Skin epidermis (tissue), 12 donors: ENCODE measurements around the gene ABLIM2.

Experiments used
- H3K27ac ChIP-seq, 21 experiments: fragments of 200-600 bp; sonication (generic) in 11 of 21; one replicate each; pipeline ENCODE4 v1.5.0; 2020; ENCODE audit warnings: mild to moderate bottlenecking in 3 of 21, inconsistent platforms in 2 of 21, moderate library complexity in 2 of 21
- H3K4me3 ChIP-seq, 7 experiments: fragments of 200-600 bp; sonication (generic) in 2 of 7; one replicate each; pipeline ENCODE4 v1.5.0; 2020; ENCODE audit warnings: inconsistent platforms in 2 of 7, mild to moderate bottlenecking in 2 of 7, moderate library complexity in 1 of 7

The ABLIM2 gene

DNA sequence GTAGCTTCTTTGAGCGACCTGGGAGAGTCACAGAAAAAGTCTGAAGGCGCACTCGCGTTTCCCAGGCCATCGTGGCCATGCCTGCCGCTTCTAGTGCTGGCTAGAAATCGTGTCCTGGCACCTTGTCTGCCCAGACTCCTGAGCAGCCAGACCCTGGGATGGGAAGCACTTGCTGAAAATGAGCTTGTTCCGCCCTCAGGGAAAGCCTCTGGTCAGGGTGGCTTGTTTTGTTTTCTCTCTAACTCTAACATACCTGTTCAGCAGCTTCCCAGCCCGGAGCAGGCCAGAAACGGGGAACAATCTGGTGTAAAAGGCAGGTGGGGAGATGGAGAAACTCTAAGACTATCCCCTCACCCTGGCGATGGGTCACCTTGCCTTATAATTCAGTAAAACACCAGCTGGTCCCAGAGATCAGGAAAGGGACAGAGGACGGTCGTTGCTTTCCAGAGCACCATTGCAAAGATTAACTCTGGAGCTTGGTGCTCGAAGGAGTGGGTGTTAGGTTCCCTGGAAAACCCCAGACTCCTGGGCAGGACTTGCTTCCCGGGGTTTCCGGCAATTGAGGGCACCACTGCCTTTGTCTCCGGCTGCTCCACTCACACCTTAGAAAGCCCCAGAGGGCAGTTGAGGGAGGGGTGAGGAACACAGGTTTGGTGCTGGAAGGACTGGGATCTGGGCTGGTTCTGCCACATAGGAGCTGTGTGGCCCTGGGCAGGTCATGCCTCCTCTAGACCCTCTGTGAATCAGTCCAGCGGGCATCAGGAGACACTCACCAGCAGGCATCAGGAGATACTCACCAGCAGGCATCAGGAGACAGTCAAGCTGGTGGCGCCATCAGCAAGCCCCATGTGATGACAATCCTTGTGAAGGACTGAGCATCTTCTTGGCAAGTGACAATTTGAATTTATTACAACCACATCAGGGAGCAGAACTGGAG is 36.0 kb upstream of the ABLIM2 start:
- peak overlapping the region in 7 of 21 experiments; percentile 1 to 46 (median 14) for H3K27ac ChIP-seq
- no peak overlapping the region for H3K4me3 ChIP-seq

GRCh38 chr4:8192748-8193738 is 34.4 kb upstream of the ABLIM2 start:
- H3K4me3 ChIP-seq, result no peak overlapping the region

GRCh38 chr4:8191136-8191747 is 32.6 kb upstream of the ABLIM2 start:
- Histone ChIP-seq H3K27ac (peak overlapping the region in 18 of 21 experiments; percentile 2 to 84 (median 60)), H3K4me3 (no peak overlapping the region)

More at GRCh38 chr4:8192748-8193738, 34.4 kb upstream of the ABLIM2 start:
- peak overlapping the region in 2 of 21 experiments; percentile 9 to 27 for H3K27ac ChIP-seq

GRCh38 chr4:8189551-8190466 is 31.2 kb upstream of the ABLIM2 start:
- Histone ChIP-seq H3K4me3 (no peak overlapping the region), H3K27ac (peak overlapping the region in 19 of 21 experiments; percentile 9 to 84 (median 52))

DNA sequence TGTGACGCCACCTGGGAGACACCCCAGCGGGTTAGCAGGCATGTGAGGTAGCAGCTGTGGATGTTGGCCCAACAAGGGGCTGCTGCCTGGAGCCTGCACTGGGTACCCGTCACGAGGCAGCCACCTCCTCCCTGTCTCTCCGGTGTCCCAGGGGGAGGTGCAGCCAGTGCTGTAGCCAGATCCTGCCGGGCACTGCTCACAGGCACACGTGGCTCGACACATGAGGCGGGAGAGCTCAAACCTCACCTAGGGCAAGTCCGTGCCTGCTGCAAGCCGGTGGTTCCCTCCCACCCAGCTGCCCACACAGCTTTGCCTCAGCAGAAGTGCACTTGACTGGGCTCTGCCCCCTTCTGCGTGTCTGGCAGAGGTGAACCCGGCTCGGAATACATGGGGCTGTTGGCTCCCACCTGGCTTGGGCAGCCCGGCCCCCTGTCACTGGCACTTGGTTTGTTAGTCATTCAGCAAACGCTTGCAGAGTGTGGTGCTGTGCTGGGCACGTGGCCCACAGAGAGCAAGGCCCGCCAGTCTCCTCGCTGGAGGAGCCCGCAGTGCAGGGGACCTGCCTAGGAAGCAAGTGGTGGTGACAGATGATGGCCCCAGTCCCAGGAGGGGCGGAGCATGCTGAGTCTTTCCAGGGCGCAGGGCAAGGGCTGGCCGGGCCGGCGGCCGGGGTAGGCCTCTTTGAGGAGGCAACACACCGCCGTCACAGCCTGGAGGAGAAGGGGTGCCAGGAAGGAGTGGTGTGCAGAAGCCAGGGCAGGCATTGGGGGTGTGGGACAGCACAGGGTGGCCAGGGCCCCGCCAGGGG is 30.3 kb upstream of the ABLIM2 start:
- peak overlapping the region in 18 of 21 experiments; percentile 9 to 81 (median 50) for H3K27ac ChIP-seq

DNA sequence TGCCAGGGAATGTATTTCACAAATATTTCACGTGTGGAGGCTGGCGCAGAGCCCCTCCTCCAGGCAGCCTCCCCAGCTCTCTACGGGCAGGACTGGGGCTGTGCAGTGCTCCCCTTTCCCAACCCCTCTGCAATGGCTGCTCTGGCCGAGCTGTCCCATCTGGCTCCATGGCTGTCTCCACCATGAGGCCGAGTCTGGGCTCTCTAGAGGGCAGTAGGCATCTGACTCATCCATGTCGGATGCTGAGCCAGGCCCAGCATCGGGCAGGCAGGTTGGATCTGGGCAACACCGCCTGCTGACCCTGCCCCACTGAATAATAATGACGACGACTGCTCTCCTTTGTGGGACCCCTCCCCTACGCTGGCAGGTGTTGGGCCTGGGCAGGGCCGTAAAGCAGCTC is 29.5 kb upstream of the ABLIM2 start:
- H3K27ac ChIP-seq, result peak overlapping the region in 6 of 21 experiments; percentile 23 to 81 (median 56)
- H3K4me3 ChIP-seq, result no peak overlapping the region

More for the DNA sequence above, 30.3 kb upstream of the ABLIM2 start:
- H3K4me3 ChIP-seq, result no peak overlapping the region

DNA sequence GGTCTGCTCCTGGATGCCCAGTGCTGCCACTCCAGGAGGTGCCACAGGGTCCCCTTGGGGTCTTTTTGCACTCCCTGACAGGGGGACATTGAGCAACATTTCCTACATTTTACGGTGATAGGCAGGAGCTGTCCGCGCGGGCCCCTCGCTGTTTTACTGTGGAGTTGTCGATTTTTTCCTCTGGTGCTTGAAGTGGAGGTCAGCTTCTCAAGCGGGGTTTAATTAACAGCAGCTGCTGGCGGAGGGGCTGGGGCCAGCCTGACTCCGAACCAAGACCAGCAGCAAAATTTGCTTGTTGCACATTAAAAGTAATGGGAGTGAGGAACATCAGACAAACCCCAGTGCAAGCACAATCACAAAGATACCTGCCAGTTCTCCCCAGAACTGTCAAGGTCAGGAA is 27.3 kb upstream of the ABLIM2 start:
- H3K27ac ChIP-seq, result peak overlapping the region in 1 of 21 experiments; percentile 33

GRCh38 chr4:8185295-8185694 is 26.7 kb upstream of the ABLIM2 start:
- Histone ChIP-seq H3K4me3 (no peak overlapping the region), H3K27ac (peak overlapping the region in 3 of 21 experiments; percentile 3 to 33 (median 17))

More for the DNA sequence above, 27.3 kb upstream of the ABLIM2 start:
- H3K4me3 ChIP-seq, result no peak overlapping the region

DNA sequence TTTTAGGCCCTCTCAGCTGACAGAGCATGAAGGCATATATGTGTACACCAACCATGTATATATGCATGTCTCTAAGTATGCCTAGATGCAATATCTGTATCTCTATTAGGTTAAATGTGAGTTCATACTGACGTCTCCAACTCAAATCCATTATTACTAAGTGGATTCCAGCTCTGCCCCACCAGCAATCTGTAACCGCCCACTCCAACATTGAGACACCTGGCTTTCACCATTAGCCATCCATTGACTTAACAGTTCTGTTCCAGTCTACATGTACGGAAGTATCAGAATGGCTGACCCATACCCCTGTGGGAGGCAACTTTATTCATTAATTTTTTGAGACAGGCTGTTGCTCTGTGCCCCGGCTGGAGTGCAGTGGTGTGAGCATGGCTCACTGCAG is 25.4 kb upstream of the ABLIM2 start:
- H3K4me3 ChIP-seq, result no peak overlapping the region
- peak overlapping the region in 9 of 21 experiments; percentile 7 to 85 (median 41) for H3K27ac ChIP-seq

DNA sequence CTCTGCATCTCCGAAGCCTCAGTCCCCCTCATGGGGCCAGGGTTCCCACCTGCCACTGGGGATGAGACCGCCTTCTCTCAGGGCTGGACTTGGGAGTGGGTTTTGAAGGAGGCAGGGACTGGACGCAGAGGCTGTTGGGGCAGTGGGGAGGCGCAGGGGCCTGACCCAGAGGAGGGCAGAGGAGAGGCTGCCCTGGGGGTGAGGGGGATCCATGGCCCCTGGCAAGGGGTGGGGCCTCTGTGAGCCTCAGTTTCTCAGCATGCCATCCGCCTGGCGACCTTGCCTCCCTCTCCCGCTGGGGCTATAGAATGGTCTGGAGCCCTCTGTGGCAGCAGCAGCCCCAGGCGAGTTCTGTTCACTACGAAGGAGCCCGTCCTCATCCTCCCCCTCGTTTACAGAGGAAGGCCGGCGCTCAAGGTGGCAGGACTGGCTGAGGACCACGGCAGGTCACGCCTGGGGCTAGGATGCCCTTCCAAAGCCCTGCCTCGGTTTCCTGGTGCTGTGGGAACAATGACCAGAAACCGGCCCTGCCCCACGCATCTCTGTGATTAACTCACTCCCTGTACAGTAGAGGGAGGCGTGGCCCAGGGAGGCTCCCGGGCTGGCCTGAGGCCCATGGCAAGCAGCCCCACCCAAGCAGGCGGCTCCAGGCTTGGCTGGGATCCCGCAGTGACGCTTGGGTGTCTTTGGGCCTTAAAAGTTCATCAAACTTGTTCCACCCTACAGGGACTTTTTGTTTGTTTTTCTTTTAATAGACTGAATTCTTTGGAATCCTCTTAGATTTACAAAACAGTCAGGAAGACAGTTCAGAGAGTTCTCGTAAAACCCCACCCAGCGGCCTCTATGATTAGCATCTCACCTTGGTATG is 24.5 kb upstream of the ABLIM2 start:
- Histone ChIP-seq H3K27ac (peak overlapping the region in 18 of 21 experiments; percentile 7 to 85 (median 51)), H3K4me3 (no peak overlapping the region)

DNA sequence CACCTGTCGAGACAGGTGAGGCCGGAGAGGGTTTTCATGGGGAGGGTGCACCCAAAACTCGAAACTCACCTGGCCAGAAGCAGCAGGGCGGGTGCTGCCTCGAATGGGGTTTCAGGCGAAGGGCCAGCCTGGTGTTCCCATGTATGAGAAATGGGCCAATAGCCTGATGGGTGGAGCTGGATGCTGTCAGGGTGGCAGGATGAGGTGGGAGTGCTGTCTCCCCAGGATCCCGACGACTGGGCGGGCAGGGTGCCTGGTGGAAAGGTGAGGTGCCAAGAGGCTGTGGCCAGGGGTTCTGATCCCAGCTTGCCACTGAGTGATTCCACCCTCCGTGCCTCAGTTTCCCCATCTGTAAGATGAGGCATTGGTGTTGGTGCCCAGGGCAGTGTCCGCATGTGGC is 23.7 kb upstream of the ABLIM2 start:
- Histone ChIP-seq H3K27ac (peak overlapping the region in 11 of 21 experiments; percentile 7 to 85 (median 50)), H3K4me3 (no peak overlapping the region)

GRCh38 chr4:8181844-8182243 is 23.2 kb upstream of the ABLIM2 start:
- H3K27ac ChIP-seq, result peak overlapping the region in 6 of 21 experiments; percentile 22 to 85 (median 44)
- H3K4me3 ChIP-seq, result no peak overlapping the region

GRCh38 chr4:8181119-8181518 is 22.5 kb upstream of the ABLIM2 start:
- Histone ChIP-seq H3K4me3 (no peak overlapping the region), H3K27ac (peak overlapping the region in 1 of 21 experiments; percentile 85)

- no peak overlapping the region for H3K4me3 ChIP-seq
- no peak overlapping the region for H3K27ac ChIP-seq
Measured at GRCh38 chr4:8180310-8181093, 21.9 kb upstream of the ABLIM2 start.

DNA sequence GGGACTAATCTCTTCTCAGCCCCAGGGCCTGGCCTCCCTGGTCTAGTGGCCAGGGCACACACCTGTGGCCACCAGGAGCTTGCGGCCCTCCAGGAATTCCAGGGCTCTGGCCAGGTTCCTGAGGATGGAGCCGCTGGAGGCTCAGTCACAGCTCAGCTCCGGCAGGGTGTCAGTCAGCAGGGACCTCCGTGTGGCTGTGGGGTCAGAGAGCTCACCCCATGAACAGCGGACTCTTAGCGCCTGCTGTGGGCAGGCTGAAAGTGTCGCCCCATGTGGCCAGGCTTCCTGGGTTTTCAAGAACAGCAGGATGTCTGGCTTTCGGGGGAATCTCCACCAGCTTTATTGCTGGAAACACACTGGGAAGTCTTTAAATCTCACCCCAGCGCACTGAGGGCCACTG is 21.2 kb upstream of the ABLIM2 start:
- H3K4me3 ChIP-seq, result no peak overlapping the region
- H3K27ac ChIP-seq, result no peak overlapping the region

DNA sequence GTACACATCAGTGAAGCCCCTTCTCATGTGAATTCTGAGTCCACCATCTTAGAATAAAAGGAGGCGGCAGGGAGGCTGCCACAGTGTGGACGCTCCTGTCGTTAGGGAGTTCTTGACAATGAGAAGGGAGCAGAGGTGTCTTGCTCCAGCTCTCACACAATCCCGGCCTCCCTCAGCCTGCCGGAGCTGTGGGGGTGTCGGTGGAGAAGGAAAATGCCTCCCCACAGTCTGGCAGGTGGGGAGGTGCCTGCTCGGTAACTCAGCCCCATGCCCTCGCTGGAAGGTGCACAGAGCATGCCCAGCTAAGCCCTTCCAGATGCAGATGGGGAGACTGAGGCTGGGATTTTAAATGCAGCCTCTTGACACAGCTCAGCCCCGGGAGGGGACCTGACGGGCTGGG is 20.5 kb upstream of the ABLIM2 start:
- Histone ChIP-seq H3K4me3 (no peak overlapping the region), H3K27ac (no peak overlapping the region)
